Loucy (cell line): ENCODE results near the gene NCOA1.

Experiments used
- H2AFZ ChIP-seq: fragments of 200-600 bp; sonication (generic); 2 replicates; pipeline ENCODE4 v1.6.0; 2016; ENCODE audit warnings: antibody characterized with exemption, mild to moderate bottlenecking, low read length, moderate library complexity
- H3F3A ChIP-seq: fragments of 200-600 bp; 2 replicates; pipeline ENCODE4 v1.6.0; 2016; ENCODE audit warnings: antibody characterized with exemption, low read depth, mild to moderate bottlenecking
- H3K27me3 ChIP-seq: fragments of 200-600 bp; sonication (generic); 2 replicates; pipeline ENCODE4 v1.6.1; 2014; ENCODE audit warnings: low read length, mild to moderate bottlenecking; ENCODE audit not compliant: insufficient read depth, poor library complexity, severe bottlenecking
- H3K36me3 ChIP-seq: fragments of 200-600 bp; sonication (generic); 2 replicates; pipeline ENCODE4 v1.6.1; 2016; ENCODE audit warnings: low read length; ENCODE audit not compliant: insufficient read depth
- H3K4me1 ChIP-seq: fragments of 200-600 bp; sonication (generic); 2 replicates; pipeline ENCODE4 v1.5.1; 2014; ENCODE audit warnings: low read length, mild to moderate bottlenecking; ENCODE audit not compliant: insufficient read depth, poor library complexity, severe bottlenecking
- H3K4me2 ChIP-seq: fragments of 200-600 bp; sonication (generic); 2 replicates; pipeline ENCODE4 v1.6.0; 2014; ENCODE audit warnings: antibody characterized with exemption, low read length, low read depth, mild to moderate bottlenecking; ENCODE audit not compliant: poor library complexity, severe bottlenecking
- H3K4me3 ChIP-seq: fragments of 200-600 bp; sonication (generic); 2 replicates; pipeline ENCODE4 v1.5.1; 2014; ENCODE audit warnings: low read length, mild to moderate bottlenecking, mixed read lengths; ENCODE audit not compliant: poor library complexity, severe bottlenecking
- H3K79me2 ChIP-seq: fragments of 200-600 bp; sonication (generic); 2 replicates; pipeline ENCODE4 v1.6.1; 2014; ENCODE audit warnings: low read length; ENCODE audit not compliant: insufficient read depth
- H3K9ac ChIP-seq: fragments of 200-600 bp; sonication (generic); 2 replicates; pipeline ENCODE4 v1.6.0; 2014; ENCODE audit warnings: mild to moderate bottlenecking, low read depth, low read length, moderate library complexity; ENCODE audit not compliant: poor library complexity, severe bottlenecking
- H3K9me2 ChIP-seq: fragments of 200-600 bp; sonication (generic); replicated peaks from 2 replicates; pipeline ENCODE4 v1.6.1; 2016; ENCODE audit warnings: low read depth, low read length, mixed read lengths
- H3K9me3 ChIP-seq: fragments of 200-600 bp; sonication (generic); 2 replicates; pipeline ENCODE4 v1.6.1; 2014; ENCODE audit warnings: mild to moderate bottlenecking, antibody characterized with exemption, low read length, low read depth; ENCODE audit not compliant: insufficient read depth
- H4K20me1 ChIP-seq: fragments of 200-600 bp; sonication (generic); 2 replicates; pipeline ENCODE4 v1.6.0; 2014; ENCODE audit warnings: antibody characterized with exemption, low read length, mild to moderate bottlenecking; ENCODE audit not compliant: insufficient read depth, poor library complexity, severe bottlenecking
- CTCF ChIP-seq: fragments of 200-600 bp; sonication (generic); conservative IDR thresholded peaks from 2 replicates; pipeline ENCODE4 v1.5.1; 2014; ENCODE audit warnings: mild to moderate bottlenecking, antibody characterized with exemption, low read length
- EZH2phosphoT487 ChIP-seq: fragments of 200-600 bp; IDR thresholded peaks from 2 replicates; pipeline ENCODE4 v1.6.1; 2018; ENCODE audit warnings: antibody characterized with exemption, mild to moderate bottlenecking, moderate library complexity, borderline replicate concordance

Gene NCOA1

GRCh38 chr2:24820175-24820513, 329.1 kb downstream of the NCOA1 start:
- no peaks in the 10 kb centered on the region for H3K9me3 ChIP-seq
- H3K9ac ChIP-seq: no peak overlapping the region
- H4K20me1 ChIP-seq: no peaks in the 10 kb centered on the region
- H2AFZ ChIP-seq: no peak overlapping the region
- H3K36me3 ChIP-seq: peaks cover 95% of the 10 kb centered on the region
- no peak overlapping the region for H3K4me2 ChIP-seq
- no peaks in the 10 kb centered on the region; the same call in 1 of the 2 replicates for H3K79me2 ChIP-seq
- H3K9me2 ChIP-seq: no peaks in the 10 kb centered on the region
- H3K4me3 ChIP-seq: no peak overlapping the region
- H3K4me1 ChIP-seq: no peaks in the 10 kb centered on the region
- H3F3A ChIP-seq: no peaks in the 10 kb centered on the region
- no peak for TF ChIP-seq EZH2phosphoT487
- no peak for TF ChIP-seq CTCF
- no peaks in the 10 kb centered on the region for H3K27me3 ChIP-seq
